H1 (cell line): Measurements from ENCODE around the gene BPIFB3. TPM values are rescaled to one million over a fixed set of nuclear protein-coding genes. Genes with fewer than 3 reads are reported as not detected.

Experiments used
- CREB1 ChIP-seq: IDR thresholded peaks from 2 replicates; pipeline ENCODE4 v1.6.1; 2012; ENCODE audit warnings: inconsistent platforms
- CTBP2 ChIP-seq: IDR thresholded peaks from 2 replicates; pipeline ENCODE4 v1.7.0; 2011; ENCODE audit warnings: borderline replicate concordance, mild to moderate bottlenecking, moderate library complexity, mixed read lengths, low read length; ENCODE audit not compliant: insufficient read depth, insufficient read length
- EZH2 ChIP-seq: fragments of 200-600 bp; sonication (generic); IDR thresholded peaks from 2 replicates; pipeline ENCODE4 v1.7.1; 2012; ENCODE audit warnings: low read depth, mild to moderate bottlenecking, moderate library complexity, low read length, inconsistent platforms; ENCODE audit not compliant: severe bottlenecking
- JUND ChIP-seq: IDR thresholded peaks from 2 replicates; pipeline ENCODE4 v1.6.1; 2011; ENCODE audit warnings: mild to moderate bottlenecking, improper control_type of control experiment, low read length
- TEAD4 ChIP-seq: IDR thresholded peaks from 2 replicates; pipeline ENCODE4 v1.6.1; 2012; ENCODE audit warnings: low read depth, low read length, inconsistent platforms, mixed read lengths
- polyA plus RNA-seq, 7 experiments: library from polyadenylated mRNA; depleted of rRNA in 3 of 7; stranded (reverse) in 5 of 7; unstranded in 2 of 7; fragments of >200 nt in 5 of 7; fragments of 200-250 nt in 2 of 7; gene quantifications; 1 replicate in 5 of 7; 2 replicates in 1 of 7; 4 replicates in 1 of 7; pipeline versions ENCODE4 v1.2.1 to v1.2.3, GENCODE V29; 2011 to 2013; ENCODE audit warnings: missing spikeins in 2 of 7, mixed read lengths in 2 of 7
- total RNA-seq: library from RNA; stranded (reverse); fragmentation: NEBNext Ultra II Directional; extraction: Animal tissue kit (Norgen Biotek cat#: 25700); gene quantifications from 2 replicates; pipeline ENCODE4 v1.2.1, GENCODE V29; 2021
- TF ChIP-seq, protein P1 (sequence below): fragments of 300-600 bp; sonication (generic); IDR thresholded peaks from 2 replicates; pipeline ENCODE4 v1.7.1; 2012; ENCODE audit warnings: low read length, moderate library complexity, mild to moderate bottlenecking, inconsistent platforms; ENCODE audit not compliant: insufficient replicate concordance
- TF ChIP-seq, protein P2 (sequence below), 3 experiments: IDR thresholded peaks; 1 replicate in 2 of 3; 2 replicates in 1 of 3; pipeline versions ENCODE4 v1.5.1 to v1.6.1; 2011; ENCODE audit warnings: low read length in 3 of 3, mild to moderate bottlenecking in 3 of 3, inconsistent platforms in 2 of 3, low read depth in 1 of 3, moderate library complexity in 1 of 3; ENCODE audit not compliant: insufficient read depth in 1 of 3; ENCODE audit errors: control extremely low read depth in 1 of 3

The BPIFB3 gene
- total and polyA plus RNA-seq, 2 of the 8 experiments (the other 6 are each of a cell fraction or from before 2014, with no cell fraction given), result not detected

DNA sequence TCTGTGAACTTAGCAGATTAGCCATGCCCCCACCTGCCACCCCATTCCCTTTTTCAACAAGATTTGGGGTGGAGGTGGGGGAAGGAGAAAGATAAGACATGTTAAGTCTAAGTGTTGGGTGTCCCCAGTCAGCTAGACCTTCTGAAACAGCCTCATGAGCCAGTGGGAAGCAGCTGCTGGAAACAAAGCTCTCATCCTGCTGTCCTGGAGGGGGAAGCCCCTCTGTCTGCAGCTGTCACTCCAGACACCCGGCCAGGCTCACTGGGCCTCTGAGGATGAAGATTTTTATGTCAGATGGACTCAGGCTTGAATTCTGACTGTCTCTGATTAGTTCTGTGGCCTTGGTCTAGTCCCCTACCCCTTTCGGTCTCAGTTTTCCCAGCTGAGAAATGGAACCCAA is 1.1 kb downstream of the BPIFB3 start (continued):
- TF ChIP-seq, protein P1, sequence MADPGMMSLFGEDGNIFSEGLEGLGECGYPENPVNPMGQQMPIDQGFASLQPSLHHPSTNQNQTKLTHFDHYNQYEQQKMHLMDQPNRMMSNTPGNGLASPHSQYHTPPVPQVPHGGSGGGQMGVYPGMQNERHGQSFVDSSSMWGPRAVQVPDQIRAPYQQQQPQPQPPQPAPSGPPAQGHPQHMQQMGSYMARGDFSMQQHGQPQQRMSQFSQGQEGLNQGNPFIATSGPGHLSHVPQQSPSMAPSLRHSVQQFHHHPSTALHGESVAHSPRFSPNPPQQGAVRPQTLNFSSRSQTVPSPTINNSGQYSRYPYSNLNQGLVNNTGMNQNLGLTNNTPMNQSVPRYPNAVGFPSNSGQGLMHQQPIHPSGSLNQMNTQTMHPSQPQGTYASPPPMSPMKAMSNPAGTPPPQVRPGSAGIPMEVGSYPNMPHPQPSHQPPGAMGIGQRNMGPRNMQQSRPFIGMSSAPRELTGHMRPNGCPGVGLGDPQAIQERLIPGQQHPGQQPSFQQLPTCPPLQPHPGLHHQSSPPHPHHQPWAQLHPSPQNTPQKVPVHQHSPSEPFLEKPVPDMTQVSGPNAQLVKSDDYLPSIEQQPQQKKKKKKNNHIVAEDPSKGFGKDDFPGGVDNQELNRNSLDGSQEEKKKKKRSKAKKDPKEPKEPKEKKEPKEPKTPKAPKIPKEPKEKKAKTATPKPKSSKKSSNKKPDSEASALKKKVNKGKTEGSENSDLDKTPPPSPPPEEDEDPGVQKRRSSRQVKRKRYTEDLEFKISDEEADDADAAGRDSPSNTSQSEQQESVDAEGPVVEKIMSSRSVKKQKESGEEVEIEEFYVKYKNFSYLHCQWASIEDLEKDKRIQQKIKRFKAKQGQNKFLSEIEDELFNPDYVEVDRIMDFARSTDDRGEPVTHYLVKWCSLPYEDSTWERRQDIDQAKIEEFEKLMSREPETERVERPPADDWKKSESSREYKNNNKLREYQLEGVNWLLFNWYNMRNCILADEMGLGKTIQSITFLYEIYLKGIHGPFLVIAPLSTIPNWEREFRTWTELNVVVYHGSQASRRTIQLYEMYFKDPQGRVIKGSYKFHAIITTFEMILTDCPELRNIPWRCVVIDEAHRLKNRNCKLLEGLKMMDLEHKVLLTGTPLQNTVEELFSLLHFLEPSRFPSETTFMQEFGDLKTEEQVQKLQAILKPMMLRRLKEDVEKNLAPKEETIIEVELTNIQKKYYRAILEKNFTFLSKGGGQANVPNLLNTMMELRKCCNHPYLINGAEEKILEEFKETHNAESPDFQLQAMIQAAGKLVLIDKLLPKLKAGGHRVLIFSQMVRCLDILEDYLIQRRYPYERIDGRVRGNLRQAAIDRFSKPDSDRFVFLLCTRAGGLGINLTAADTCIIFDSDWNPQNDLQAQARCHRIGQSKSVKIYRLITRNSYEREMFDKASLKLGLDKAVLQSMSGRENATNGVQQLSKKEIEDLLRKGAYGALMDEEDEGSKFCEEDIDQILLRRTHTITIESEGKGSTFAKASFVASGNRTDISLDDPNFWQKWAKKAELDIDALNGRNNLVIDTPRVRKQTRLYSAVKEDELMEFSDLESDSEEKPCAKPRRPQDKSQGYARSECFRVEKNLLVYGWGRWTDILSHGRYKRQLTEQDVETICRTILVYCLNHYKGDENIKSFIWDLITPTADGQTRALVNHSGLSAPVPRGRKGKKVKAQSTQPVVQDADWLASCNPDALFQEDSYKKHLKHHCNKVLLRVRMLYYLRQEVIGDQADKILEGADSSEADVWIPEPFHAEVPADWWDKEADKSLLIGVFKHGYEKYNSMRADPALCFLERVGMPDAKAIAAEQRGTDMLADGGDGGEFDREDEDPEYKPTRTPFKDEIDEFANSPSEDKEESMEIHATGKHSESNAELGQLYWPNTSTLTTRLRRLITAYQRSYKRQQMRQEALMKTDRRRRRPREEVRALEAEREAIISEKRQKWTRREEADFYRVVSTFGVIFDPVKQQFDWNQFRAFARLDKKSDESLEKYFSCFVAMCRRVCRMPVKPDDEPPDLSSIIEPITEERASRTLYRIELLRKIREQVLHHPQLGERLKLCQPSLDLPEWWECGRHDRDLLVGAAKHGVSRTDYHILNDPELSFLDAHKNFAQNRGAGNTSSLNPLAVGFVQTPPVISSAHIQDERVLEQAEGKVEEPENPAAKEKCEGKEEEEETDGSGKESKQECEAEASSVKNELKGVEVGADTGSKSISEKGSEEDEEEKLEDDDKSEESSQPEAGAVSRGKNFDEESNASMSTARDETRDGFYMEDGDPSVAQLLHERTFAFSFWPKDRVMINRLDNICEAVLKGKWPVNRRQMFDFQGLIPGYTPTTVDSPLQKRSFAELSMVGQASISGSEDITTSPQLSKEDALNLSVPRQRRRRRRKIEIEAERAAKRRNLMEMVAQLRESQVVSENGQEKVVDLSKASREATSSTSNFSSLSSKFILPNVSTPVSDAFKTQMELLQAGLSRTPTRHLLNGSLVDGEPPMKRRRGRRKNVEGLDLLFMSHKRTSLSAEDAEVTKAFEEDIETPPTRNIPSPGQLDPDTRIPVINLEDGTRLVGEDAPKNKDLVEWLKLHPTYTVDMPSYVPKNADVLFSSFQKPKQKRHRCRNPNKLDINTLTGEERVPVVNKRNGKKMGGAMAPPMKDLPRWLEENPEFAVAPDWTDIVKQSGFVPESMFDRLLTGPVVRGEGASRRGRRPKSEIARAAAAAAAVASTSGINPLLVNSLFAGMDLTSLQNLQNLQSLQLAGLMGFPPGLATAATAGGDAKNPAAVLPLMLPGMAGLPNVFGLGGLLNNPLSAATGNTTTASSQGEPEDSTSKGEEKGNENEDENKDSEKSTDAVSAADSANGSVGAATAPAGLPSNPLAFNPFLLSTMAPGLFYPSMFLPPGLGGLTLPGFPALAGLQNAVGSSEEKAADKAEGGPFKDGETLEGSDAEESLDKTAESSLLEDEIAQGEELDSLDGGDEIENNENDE, result no peak
- TF ChIP-seq, protein P2, sequence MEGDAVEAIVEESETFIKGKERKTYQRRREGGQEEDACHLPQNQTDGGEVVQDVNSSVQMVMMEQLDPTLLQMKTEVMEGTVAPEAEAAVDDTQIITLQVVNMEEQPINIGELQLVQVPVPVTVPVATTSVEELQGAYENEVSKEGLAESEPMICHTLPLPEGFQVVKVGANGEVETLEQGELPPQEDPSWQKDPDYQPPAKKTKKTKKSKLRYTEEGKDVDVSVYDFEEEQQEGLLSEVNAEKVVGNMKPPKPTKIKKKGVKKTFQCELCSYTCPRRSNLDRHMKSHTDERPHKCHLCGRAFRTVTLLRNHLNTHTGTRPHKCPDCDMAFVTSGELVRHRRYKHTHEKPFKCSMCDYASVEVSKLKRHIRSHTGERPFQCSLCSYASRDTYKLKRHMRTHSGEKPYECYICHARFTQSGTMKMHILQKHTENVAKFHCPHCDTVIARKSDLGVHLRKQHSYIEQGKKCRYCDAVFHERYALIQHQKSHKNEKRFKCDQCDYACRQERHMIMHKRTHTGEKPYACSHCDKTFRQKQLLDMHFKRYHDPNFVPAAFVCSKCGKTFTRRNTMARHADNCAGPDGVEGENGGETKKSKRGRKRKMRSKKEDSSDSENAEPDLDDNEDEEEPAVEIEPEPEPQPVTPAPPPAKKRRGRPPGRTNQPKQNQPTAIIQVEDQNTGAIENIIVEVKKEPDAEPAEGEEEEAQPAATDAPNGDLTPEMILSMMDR (IDR thresholded peaks at IDR 0.05; ENCODE audit: control extremely low read depth in 1 of 3, insufficient read depth in 1 of 3, low read depth in 1 of 3, low read length in 3 of 3), result no peak
- TF ChIP-seq CTBP2 (no peak), TEAD4 (no peak), EZH2 (no peak), CREB1 (no peak), JUND (no peak)
